Activated naive CD4-positive, alpha-beta T cell (primary cell): ENCODE data around the gene THSD4.

Experiments used
- DNase-seq, 4 experiments: peaks; one replicate each; lab custom pipeline; 2025; lab: John Stamatoyannopoulos, UW

THSD4 gene

GRCh38 chr15:71329497-71330260, 214.4 kb downstream of the THSD4 start:
- no peak for DNase-seq

GRCh38 chr15:71330638-71331162, 215.4 kb downstream of the THSD4 start:
- DNase-seq: no peak

- no peak for DNase-seq
These were observed 215.9 kb downstream of the THSD4 start for GRCh38 chr15:71331173-71331572.

- DNase-seq: no peak
These were observed 217.2 kb downstream of the THSD4 start for GRCh38 chr15:71332431-71333004.

GRCh38 chr15:71333136-71333700, 217.9 kb downstream of the THSD4 start:
- no peak for DNase-seq

GRCh38 chr15:71333839-71334238, 218.6 kb downstream of the THSD4 start:
- DNase-seq: no peak

- DNase-seq: no peak
These were observed 219.2 kb downstream of the THSD4 start for GRCh38 chr15:71334434-71334833.

- no peak for DNase-seq
These were observed 219.6 kb downstream of the THSD4 start for GRCh38 chr15:71334873-71335272.

- DNase-seq: no peak
These were observed 220.3 kb downstream of the THSD4 start for GRCh38 chr15:71335591-71335990.

GRCh38 chr15:71336671-71337070, 221.4 kb downstream of the THSD4 start:
- no peak for DNase-seq

GRCh38 chr15:71337197-71337845, 222.1 kb downstream of the THSD4 start:
- no peak for DNase-seq

GRCh38 chr15:71338265-71338664, 223.0 kb downstream of the THSD4 start:
- DNase-seq: no peak

- no peak for DNase-seq
These were observed 223.7 kb downstream of the THSD4 start for GRCh38 chr15:71338827-71339542.

GRCh38 chr15:71341811-71342550, 226.7 kb downstream of the THSD4 start:
- DNase-seq: no peak

GRCh38 chr15:71342658-71343057, 227.4 kb downstream of the THSD4 start:
- no peak for DNase-seq

- no peak for DNase-seq
These were observed 229.0 kb downstream of the THSD4 start for GRCh38 chr15:71344316-71344715.

- DNase-seq: no peak
These were observed 229.9 kb downstream of the THSD4 start for GRCh38 chr15:71345186-71345585.

- no peak for DNase-seq
These were observed 231.2 kb downstream of the THSD4 start for GRCh38 chr15:71346464-71346863.

- no peak for DNase-seq
These were observed 233.3 kb downstream of the THSD4 start for GRCh38 chr15:71348597-71348996.

GRCh38 chr15:71349336-71349735, 234.1 kb downstream of the THSD4 start:
- no peak for DNase-seq
